Erythroblast (primary cell): ENCODE measurements around the gene EFNA2.

ENCODE experiments used
- GATA1 ChIP-seq: IDR thresholded peaks from 2 replicates; pipeline ENCODE4 v1.6.1; 2011; ENCODE audit warnings: low read depth, mild to moderate bottlenecking, control low read depth, low read length, moderate library complexity
- POLR2A ChIP-seq: IDR thresholded peaks from 2 replicates; pipeline ENCODE4 v1.6.1; 2011; ENCODE audit warnings: mild to moderate bottlenecking, low read length

GRCh38 chr19:1288833-1289685 is 3.4 kb downstream of the EFNA2 start:
- TF ChIP-seq POLR2A (no peak), GATA1 (no peak)
